ENCODE results near the gene GRIK4.

DNA sequence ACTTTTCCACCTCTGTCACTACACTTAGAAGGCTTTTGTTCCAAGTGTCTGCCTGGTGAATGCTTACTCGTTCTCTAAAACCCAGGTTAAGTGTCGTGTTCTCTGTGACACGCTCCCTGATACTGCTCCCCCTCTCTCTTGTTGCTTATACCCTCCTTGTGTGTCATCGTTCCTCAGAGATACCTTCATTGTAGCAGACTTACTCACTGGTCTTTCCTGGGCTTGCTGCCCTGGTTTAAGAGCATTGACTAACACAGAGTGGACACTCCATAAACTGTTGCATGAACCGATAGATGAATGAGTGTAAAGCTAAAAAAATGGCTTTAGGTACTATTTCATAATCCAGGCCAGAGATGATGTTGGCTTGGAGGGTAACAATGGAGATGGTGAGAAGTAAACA, 171.3 kb downstream of the GRIK4 start:
- TF ChIP-seq, protein P1, sequence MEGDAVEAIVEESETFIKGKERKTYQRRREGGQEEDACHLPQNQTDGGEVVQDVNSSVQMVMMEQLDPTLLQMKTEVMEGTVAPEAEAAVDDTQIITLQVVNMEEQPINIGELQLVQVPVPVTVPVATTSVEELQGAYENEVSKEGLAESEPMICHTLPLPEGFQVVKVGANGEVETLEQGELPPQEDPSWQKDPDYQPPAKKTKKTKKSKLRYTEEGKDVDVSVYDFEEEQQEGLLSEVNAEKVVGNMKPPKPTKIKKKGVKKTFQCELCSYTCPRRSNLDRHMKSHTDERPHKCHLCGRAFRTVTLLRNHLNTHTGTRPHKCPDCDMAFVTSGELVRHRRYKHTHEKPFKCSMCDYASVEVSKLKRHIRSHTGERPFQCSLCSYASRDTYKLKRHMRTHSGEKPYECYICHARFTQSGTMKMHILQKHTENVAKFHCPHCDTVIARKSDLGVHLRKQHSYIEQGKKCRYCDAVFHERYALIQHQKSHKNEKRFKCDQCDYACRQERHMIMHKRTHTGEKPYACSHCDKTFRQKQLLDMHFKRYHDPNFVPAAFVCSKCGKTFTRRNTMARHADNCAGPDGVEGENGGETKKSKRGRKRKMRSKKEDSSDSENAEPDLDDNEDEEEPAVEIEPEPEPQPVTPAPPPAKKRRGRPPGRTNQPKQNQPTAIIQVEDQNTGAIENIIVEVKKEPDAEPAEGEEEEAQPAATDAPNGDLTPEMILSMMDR (IDR thresholded peaks at IDR 0.05) = no peak
- no peak for TF ChIP-seq POLR2A (IDR thresholded peaks at IDR 0.05)
